Fibroblast of peridontal ligament (primary cell): Measurements from ENCODE around the gene CFAP161.
A peak's percentile ranks its signal among the peaks of the same experiment; 100 is the strongest.
"Not testable (repeated sequence)": the region's sequence is repeated elsewhere in the genome, so short reads cannot be mapped to it uniquely, and the experiment has no call there.

Source experiments
- DNase-seq: peaks from one replicate; pipeline ENCODE4 v3.0.0-alpha.2; 2010; ENCODE audit errors: extremely low read depth

The CFAP161 gene

GRCh38 chr15:81157939-81158223, 23.8 kb downstream of the CFAP161 start:
- DNase-seq, result no peak

- not testable (repeated sequence) for DNase-seq
Measured at GRCh38 chr15:81158561-81158960, 24.5 kb downstream of the CFAP161 start.

GRCh38 chr15:81160312-81161159, 26.5 kb downstream of the CFAP161 start:
- peak; percentile 96 for DNase-seq

- DNase-seq, result no peak
Measured at GRCh38 chr15:81161160-81161673, 27.1 kb downstream of the CFAP161 start.

GRCh38 chr15:81161851-81162250, 27.8 kb downstream of the CFAP161 start:
- DNase-seq, result no peak

- DNase-seq, result peak; percentile 93
Measured at GRCh38 chr15:81163961-81164800, 30.1 kb downstream of the CFAP161 start.

GRCh38 chr15:81165535-81165934, 31.5 kb downstream of the CFAP161 start:
- peak; percentile 55 for DNase-seq

GRCh38 chr15:81166636-81167305, 32.7 kb downstream of the CFAP161 start:
- no peak for DNase-seq

GRCh38 chr15:81168131-81168526, 34.1 kb downstream of the CFAP161 start:
- DNase-seq, result no peak

GRCh38 chr15:81168644-81169043, 34.6 kb downstream of the CFAP161 start:
- no peak for DNase-seq

GRCh38 chr15:81170511-81170910, 36.4 kb downstream of the CFAP161 start:
- peak; percentile 90 for DNase-seq

GRCh38 chr15:81171286-81171685, 37.2 kb downstream of the CFAP161 start:
- DNase-seq, result no peak

GRCh38 chr15:81174125-81174791, 40.2 kb downstream of the CFAP161 start:
- DNase-seq, result no peak

GRCh38 chr15:81174792-81175327, 40.8 kb downstream of the CFAP161 start:
- DNase-seq, result no peak

GRCh38 chr15:81175496-81175895, 41.4 kb downstream of the CFAP161 start:
- DNase-seq, result no peak

GRCh38 chr15:81176291-81176893, 42.3 kb downstream of the CFAP161 start:
- no peak for DNase-seq

GRCh38 chr15:81178365-81178764, 44.3 kb downstream of the CFAP161 start:
- no peak for DNase-seq

GRCh38 chr15:81181220-81181619, 47.1 kb downstream of the CFAP161 start:
- DNase-seq, result no peak

- DNase-seq, result peak; percentile 77
Measured at GRCh38 chr15:81182031-81182755, 48.1 kb downstream of the CFAP161 start.

- DNase-seq, result no peak
Measured at GRCh38 chr15:81182756-81183438, 48.8 kb downstream of the CFAP161 start.
